H1 (cell line): ENCODE results near the gene PXMP4. TPM values are rescaled to one million over a fixed set of nuclear protein-coding genes. Genes with fewer than 3 reads are reported as not detected.

Experiments used
- CTCF ChIA-PET: fragments of 300-600 bp; sonication (Branson Sonifier 250); formaldehyde crosslinking; loops from one replicate; lab custom pipeline; 2021; ENCODE audit not compliant: partially characterized antibody; lab: Charles Lee
- POLR2A ChIA-PET: fragments of 300-600 bp; sonication (Branson Sonifier 250); formaldehyde crosslinking; loops from one replicate; lab custom pipeline; 2021; ENCODE audit warnings: inconsistent platforms; ENCODE audit not compliant: partially characterized antibody; lab: Charles Lee
- DNase-seq, 2 experiments: peaks; one replicate each; pipeline versions ENCODE4 v3.0.0 to v3.0.0-alpha.2; 2010 to 2022; ENCODE audit warnings: low spot score in 2 of 2, low read depth in 1 of 2, mixed read lengths in 1 of 2
- FAIRE-seq: peaks from 2 replicates; lab custom pipeline; 2011; peaks lifted over from hg19 to GRCh38; lab: Jason Lieb, UNC
- H2AFZ ChIP-seq: 2 replicates; pipeline ENCODE4 v1.8.1; 2012; ENCODE audit warnings: low read length, inconsistent platforms
- H2AK5ac ChIP-seq: 2 replicates; pipeline ENCODE4 v1.6.1; 2013; ENCODE audit warnings: low read depth, low read length
- H2BK120ac ChIP-seq: replicated peaks from 2 replicates; pipeline ENCODE3; 2013; ENCODE audit warnings: low read depth, low read length, inconsistent platforms
- H2BK12ac ChIP-seq: 2 replicates; pipeline ENCODE4 v1.6.1; 2013; ENCODE audit warnings: low read depth, low read length
- H2BK15ac ChIP-seq: 2 replicates; pipeline ENCODE4 v1.6.1; 2013; ENCODE audit warnings: low read length
- H2BK20ac ChIP-seq: 2 replicates; pipeline ENCODE4 v1.6.1; 2013; ENCODE audit warnings: low read length
- H2BK5ac ChIP-seq: 2 replicates; pipeline ENCODE4 v1.6.1; 2013; ENCODE audit warnings: low read depth, low read length
- H3K14ac ChIP-seq: 2 replicates; pipeline ENCODE4 v1.6.1; 2013; ENCODE audit warnings: inconsistent platforms; ENCODE audit not compliant: insufficient read length
- H3K18ac ChIP-seq: 2 replicates; pipeline ENCODE4 v1.6.1; 2013; ENCODE audit warnings: low read length; ENCODE audit errors: extremely low read depth
- H3K23ac ChIP-seq: 2 replicates; pipeline ENCODE4 v1.6.1; 2013; ENCODE audit warnings: inconsistent platforms; ENCODE audit not compliant: insufficient read length
- H3K23me2 ChIP-seq: 2 replicates; pipeline ENCODE4 v1.6.1; 2013; ENCODE audit warnings: low read depth, low read length
- H3K27ac ChIP-seq: 2 replicates; pipeline ENCODE4 v1.6.1; 2011; ENCODE audit warnings: low read depth, low read length, inconsistent platforms
- H3K27me3 ChIP-seq, 4 experiments: replicated peaks in 1 of 4; 1 replicate in 1 of 4; 2 replicates in 3 of 4; pipeline versions ENCODE4 v1.6.1 to v1.8.1; 2011 to 2013; ENCODE audit warnings: low read length in 3 of 4, mild to moderate bottlenecking in 3 of 4, inconsistent platforms in 2 of 4, mixed read lengths in 2 of 4, moderate library complexity in 1 of 4; ENCODE audit not compliant: control insufficient read depth in 3 of 4, insufficient read depth in 3 of 4; ENCODE audit errors: extremely low read depth in 1 of 4
- H3K36me3 ChIP-seq, 4 experiments: 2 replicates each; pipeline versions ENCODE4 v1.6.1 to v1.8.1; 2011 to 2013; ENCODE audit warnings: mild to moderate bottlenecking in 4 of 4, low read length in 3 of 4, moderate library complexity in 2 of 4, control low read depth in 1 of 4, inconsistent platforms in 1 of 4; ENCODE audit not compliant: insufficient read depth in 4 of 4, control insufficient read depth in 2 of 4
- H3K4ac ChIP-seq: replicated peaks from 2 replicates; pipeline ENCODE3; 2013; ENCODE audit warnings: low read length, low read depth, mixed read lengths, inconsistent platforms; ENCODE audit not compliant: insufficient read length
- H3K4me1 ChIP-seq, 4 experiments: replicated peaks in 1 of 4; 1 replicate in 1 of 4; 2 replicates in 3 of 4; pipeline versions ENCODE4 v1.6.1 to v1.8.1; 2011 to 2013; ENCODE audit warnings: low read length in 3 of 4, inconsistent platforms in 2 of 4, mixed read lengths in 1 of 4; ENCODE audit not compliant: insufficient read depth in 4 of 4, control insufficient read depth in 3 of 4
- H3K4me2 ChIP-seq, 2 experiments: 2 replicates each; pipeline versions ENCODE4 v1.6.1 to v1.8.1; 2011 to 2013; ENCODE audit warnings: low read depth in 2 of 2, low read length in 2 of 2, control low read depth in 1 of 2, inconsistent platforms in 1 of 2, mild to moderate bottlenecking in 1 of 2; ENCODE audit not compliant: insufficient read depth in 1 of 2
- H3K4me3 ChIP-seq, 4 experiments: fragments of 200-600, 300-600 bp in 1 of 4; sonication (generic), shearing (Covaris generic), sonication (Bioruptor Twin) in 1 of 4; 2 replicates each; pipeline versions ENCODE4 v1.5.1 to v1.8.1; 2011 to 2016; ENCODE audit warnings: low read length in 4 of 4, low read depth in 3 of 4, control low read depth in 2 of 4, inconsistent platforms in 2 of 4, mild to moderate bottlenecking in 2 of 4, mixed read lengths in 1 of 4, moderate library complexity in 1 of 4; ENCODE audit not compliant: insufficient read depth in 2 of 4; ENCODE audit errors: extremely low read depth in 1 of 4
- H3K56ac ChIP-seq: replicated peaks from 2 replicates; pipeline ENCODE3; 2013; ENCODE audit warnings: low read depth, mild to moderate bottlenecking, mixed read lengths, low read length, inconsistent platforms; ENCODE audit not compliant: insufficient read length
- H3K79me1 ChIP-seq: 2 replicates; pipeline ENCODE4 v1.6.1; 2013; ENCODE audit warnings: low read depth, low read length, control low read depth
- H3K79me2 ChIP-seq, 2 experiments: 2 replicates each; pipeline versions ENCODE4 v1.6.1 to v1.8.1; 2012 to 2013; ENCODE audit warnings: low read length in 2 of 2, mild to moderate bottlenecking in 2 of 2, inconsistent platforms in 1 of 2; ENCODE audit not compliant: insufficient read depth in 2 of 2, control insufficient read depth in 1 of 2
- H3K9ac ChIP-seq, 4 experiments: replicated peaks in 1 of 4; 1 replicate in 1 of 4; 2 replicates in 3 of 4; pipeline versions ENCODE4 v1.6.1 to v1.8.1; 2011 to 2013; ENCODE audit warnings: low read depth in 3 of 4, low read length in 3 of 4, control low read depth in 2 of 4, mild to moderate bottlenecking in 2 of 4, moderate library complexity in 2 of 4, inconsistent platforms in 1 of 4; ENCODE audit errors: extremely low read depth in 1 of 4
- H3K9me3 ChIP-seq, 2 experiments: 2 replicates each; pipeline versions ENCODE4 v1.6.1 to v1.8.1; 2012 to 2013; ENCODE audit warnings: mild to moderate bottlenecking in 2 of 2, moderate library complexity in 2 of 2, control low read depth in 1 of 2, inconsistent platforms in 1 of 2, low read depth in 1 of 2, low read length in 1 of 2, mixed read lengths in 1 of 2; ENCODE audit not compliant: insufficient read depth in 2 of 2
- H4K20me1 ChIP-seq, 2 experiments: replicated peaks in 1 of 2; 2 replicates each; pipeline versions ENCODE3 to v1.8.1; 2011 to 2013; ENCODE audit warnings: inconsistent platforms in 2 of 2, low read length in 2 of 2, mild to moderate bottlenecking in 1 of 2; ENCODE audit not compliant: insufficient read depth in 2 of 2, control insufficient read depth in 1 of 2
- H4K5ac ChIP-seq: 2 replicates; pipeline ENCODE4 v1.6.1; 2013; ENCODE audit warnings: low read length, low read depth, mixed read lengths, inconsistent platforms; ENCODE audit not compliant: insufficient read length
- H4K8ac ChIP-seq: 2 replicates; pipeline ENCODE4 v1.8.0; 2013; ENCODE audit warnings: mild to moderate bottlenecking, moderate library complexity, low read length, inconsistent platforms; ENCODE audit not compliant: insufficient read depth; ENCODE audit errors: extremely low read depth
- H4K91ac ChIP-seq: replicated peaks from 2 replicates; pipeline ENCODE3; 2013; ENCODE audit warnings: low read length, mixed read lengths, inconsistent platforms; ENCODE audit not compliant: insufficient read length
- GABPA ChIP-seq: IDR thresholded peaks from 2 replicates; pipeline ENCODE4 v1.6.1; 2011; ENCODE audit warnings: mild to moderate bottlenecking, low read length, moderate library complexity, borderline replicate concordance; ENCODE audit not compliant: insufficient read depth
- KDM1A ChIP-seq: fragments of 200-600, 300-600 bp; sonication (generic); IDR thresholded peaks from 2 replicates; pipeline ENCODE4 v1.7.1; 2016; ENCODE audit warnings: mild to moderate bottlenecking, low read length, borderline replicate concordance
- NANOG ChIP-seq: IDR thresholded peaks from 2 replicates; pipeline ENCODE4 v1.6.1; 2011; ENCODE audit warnings: low read length, low read depth, mild to moderate bottlenecking, inconsistent platforms; ENCODE audit not compliant: insufficient read depth, poor library complexity, severe bottlenecking
- NRF1 ChIP-seq: IDR thresholded peaks from 2 replicates; pipeline ENCODE4 v1.6.1; 2011; ENCODE audit warnings: mild to moderate bottlenecking, low read depth, low read length, improper control_type of control experiment
- POLR2A ChIP-seq, 2 experiments: IDR thresholded peaks; 1 replicate in 1 of 2; 2 replicates in 1 of 2; pipeline ENCODE4 v1.6.1; 2011; ENCODE audit warnings: low read depth in 2 of 2, low read length in 2 of 2, mild to moderate bottlenecking in 2 of 2; ENCODE audit errors: control extremely low read depth in 1 of 2
- POLR2AphosphoS5 ChIP-seq: IDR thresholded peaks from 2 replicates; pipeline ENCODE4 v1.6.1; 2011; ENCODE audit warnings: low read depth, low read length
- RBBP5 ChIP-seq: IDR thresholded peaks from 2 replicates; pipeline ENCODE4 v1.7.1; 2012; ENCODE audit warnings: low read depth, mild to moderate bottlenecking, inconsistent platforms, low read length, moderate library complexity, borderline replicate concordance
- SIX5 ChIP-seq: IDR thresholded peaks from 2 replicates; pipeline ENCODE4 v1.6.1; 2011; ENCODE audit warnings: mild to moderate bottlenecking, low read depth, low read length
- SP2 ChIP-seq: IDR thresholded peaks from 2 replicates; pipeline ENCODE4 v1.6.1; 2012; ENCODE audit warnings: mild to moderate bottlenecking, low read length, inconsistent platforms
- SUZ12 ChIP-seq: fragments of 200-600 bp; sonication (generic); IDR thresholded peaks from 2 replicates; pipeline ENCODE4 v1.6.1; 2012; ENCODE audit warnings: mild to moderate bottlenecking, inconsistent platforms, low read length, moderate library complexity, mixed read lengths
- TAF7 ChIP-seq: optimal IDR thresholded peaks from 2 replicates; pipeline ENCODE3; 2011; ENCODE audit warnings: low read depth, mild to moderate bottlenecking, inconsistent platforms, low read length, moderate library complexity, borderline replicate concordance
- TEAD4 ChIP-seq: IDR thresholded peaks from 2 replicates; pipeline ENCODE4 v1.6.1; 2012; ENCODE audit warnings: low read depth, low read length, inconsistent platforms, mixed read lengths
- WGBS, 2 experiments: shearing (Covaris generic) in 1 of 2; methylation state at CpG; one replicate each; pipeline versions ENCODE4 v1.1.6 to v1.1.7; 2013 to 2015; ENCODE audit warnings: low lambda C conversion rate in 2 of 2, mixed read lengths in 2 of 2, inconsistent platforms in 1 of 2, low coverage in 1 of 2, missing lambda C conversion rate in 1 of 2; ENCODE audit not compliant: insufficient replicate concordance in 2 of 2, insufficient coverage in 1 of 2, insufficient read length in 1 of 2; ENCODE audit errors: extremely low coverage in 1 of 2, missing lambda C conversion rate in 1 of 2; 5-methylcytosine and 5-hydroxymethylcytosine counted together
- polyA plus RNA-seq, 7 experiments: library from polyadenylated mRNA; depleted of rRNA in 3 of 7; stranded (reverse) in 5 of 7; unstranded in 2 of 7; fragments of >200 nt in 5 of 7; fragments of 200-250 nt in 2 of 7; gene quantifications; 1 replicate in 5 of 7; 2 replicates in 1 of 7; 4 replicates in 1 of 7; pipeline versions ENCODE4 v1.2.1 to v1.2.3, GENCODE V29; 2011 to 2013; ENCODE audit warnings: missing spikeins in 2 of 7, mixed read lengths in 2 of 7
- total RNA-seq: library from RNA; stranded (reverse); fragmentation: NEBNext Ultra II Directional; extraction: Animal tissue kit (Norgen Biotek cat#: 25700); gene quantifications from 2 replicates; pipeline ENCODE4 v1.2.1, GENCODE V29; 2021

PXMP4 gene
- total and polyA plus RNA-seq, 2 of the 8 experiments (the other 6 are each of a cell fraction or from before 2014, with no cell fraction given), result 3.3 to 3.4 TPM

DNA sequence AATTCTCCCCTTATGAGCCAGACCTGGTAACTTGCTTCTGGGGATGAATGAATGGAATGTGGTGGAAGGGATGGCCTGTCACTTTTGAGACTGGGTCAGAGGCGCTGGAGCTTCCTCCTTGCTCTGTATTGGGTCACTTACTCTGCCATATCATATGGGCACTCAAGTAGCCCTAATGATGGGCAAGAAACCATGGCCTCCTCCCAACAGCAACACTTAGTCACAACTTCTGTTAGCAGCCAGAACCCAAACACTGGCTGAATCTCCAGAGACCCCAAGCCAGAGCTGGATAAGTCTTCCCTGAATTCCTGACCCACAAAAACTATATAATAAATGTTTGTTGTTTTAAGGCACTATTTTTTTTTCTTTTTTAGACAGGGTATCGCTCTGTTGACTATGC, 39.4 kb downstream of the PXMP4 start:
- FAIRE-seq (no peak), DNase-seq (no peak)
- H2BK5ac ChIP-seq, result no peak overlapping the region
- H3K23me2 ChIP-seq, result peaks cover 9% of the 10 kb centered on the region
- H3K23ac ChIP-seq, result no peak overlapping the region
- peaks cover 4 to 20% (median 12%) of the 10 kb centered on the region in 4 experiments for H3K4me1 ChIP-seq
- no peak overlapping the region for H3K56ac ChIP-seq
- H3K4me3 ChIP-seq, result no peak overlapping the region
- TF ChIP-seq POLR2A (IDR thresholded peaks at IDR 0.05; ENCODE audit: control extremely low read depth in 1 of 2, low read depth in 2 of 2, low read length in 2 of 2), result no peak; a peak in 1 of 3 replicates
- no peak for TF ChIP-seq SUZ12
- no peak for TF ChIP-seq SP2
- TF ChIP-seq SIX5, result no peak
- TF ChIP-seq KDM1A, result no peak
- TF ChIP-seq TEAD4, result no peak
- no peak for TF ChIP-seq POLR2AphosphoS5
- TF ChIP-seq TAF7, result no peak
- TF ChIP-seq NANOG, result no peak
- no peak for TF ChIP-seq NRF1
- TF ChIP-seq GABPA, result no peak
- no peak for TF ChIP-seq RBBP5
- no peak overlapping the region for H2BK120ac ChIP-seq
- no peak overlapping the region for H4K5ac ChIP-seq
- H2AFZ ChIP-seq, result no peak overlapping the region
- no peak overlapping the region for H4K91ac ChIP-seq
- H4K8ac ChIP-seq, result no peak overlapping the region
- WGBS, 2 experiments, result 96% methylated on average over 2 of the region's 2 CpGs; no CpG with 5 or more reads in 1 of the 2 experiments
- H2BK20ac ChIP-seq, result no peak overlapping the region
- H2BK12ac ChIP-seq, result no peak overlapping the region
- no peak overlapping the region for H3K14ac ChIP-seq
- no peak overlapping the region for H2BK15ac ChIP-seq
- H3K36me3 ChIP-seq, result peaks cover 19 to 38% (median 33%) of the 10 kb centered on the region in 4 experiments; a peak in 7 of 8 replicates
- no peak overlapping the region for H3K4me2 ChIP-seq
- no peak overlapping the region for H3K18ac ChIP-seq
- no peak overlapping the region for H2AK5ac ChIP-seq
- H3K9me3 ChIP-seq, result no peaks in the 10 kb centered on the region
- no peak overlapping the region for H3K9ac ChIP-seq
- no peak overlapping the region for H3K27ac ChIP-seq
- ChIA-PET CTCF (interaction anchor here (0.6 to 2.2 kb wide), 5 partner anchors 10 to 158 kb away, joined by 3 to 14 read pairs (median 4); partner anchors contain the start of gene ACTL10), POLR2A (interaction anchor here (1.1 to 14.0 kb wide), 5 partner anchors 9 to 211 kb away, joined by 3 to 245 read pairs (median 4); partner anchors contain the start of genes ACTL10, C20orf144, NECAB3 and PXMP4)
- H3K27me3 ChIP-seq, result no peaks in the 10 kb centered on the region
- H3K79me1 ChIP-seq, result peaks cover 19% of the 10 kb centered on the region
- H3K4ac ChIP-seq, result no peak overlapping the region
- peaks cover 0 to 51% of the 10 kb centered on the region in 2 experiments; a peak in 3 of 4 replicates for H3K79me2 ChIP-seq
- peaks cover 19 to 58% of the 10 kb centered on the region in 2 experiments for H4K20me1 ChIP-seq
